ENCODE measurements around the gene HTR6. TPM values are rescaled to one million over a fixed set of nuclear protein-coding genes. Genes with fewer than 3 reads are reported as not detected.
A peak's percentile ranks its signal among the peaks of the same experiment; 100 is the strongest.
"Not testable (repeated sequence)": the region's sequence is repeated elsewhere in the genome, so short reads cannot be mapped to it uniquely, and the experiment has no call there.

The HTR6 gene
- total RNA-seq, 2 experiments from 2014 or later = 0.14 TPM; not detected in 1

DNA sequence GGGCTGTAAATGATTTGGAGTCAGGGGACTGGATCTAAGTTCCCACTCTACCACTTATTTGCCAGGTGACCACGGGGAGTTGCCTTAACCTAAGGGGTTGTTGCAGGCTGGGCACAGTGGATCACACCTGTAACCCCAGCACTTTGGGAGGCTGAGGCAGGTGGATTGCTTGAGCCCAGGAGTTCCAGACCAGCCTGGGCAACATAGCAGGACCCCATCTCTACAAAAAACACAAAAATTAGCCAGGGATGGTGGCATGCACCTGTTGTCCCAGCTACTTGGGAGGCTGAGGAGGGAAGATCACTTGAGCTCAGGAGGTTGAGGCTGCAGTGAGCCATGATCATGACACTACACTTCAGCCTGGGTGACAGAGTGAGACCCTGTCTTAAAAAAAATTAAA, 34.5 kb upstream of the HTR6 start:
- not testable (repeated sequence) for H3K27ac Mint-ChIP-seq; DNase-seq; H3K4me3 Mint-ChIP-seq; H3K9me3 Mint-ChIP-seq; H3K4me1 Mint-ChIP-seq; H3K36me3 Mint-ChIP-seq; H3K27me3 Mint-ChIP-seq; ATAC-seq (ENCODE audit: low read depth)
- POLR2A ChIA-PET = interaction anchor here (1.2 to 1.4 kb wide), 2 partner anchors 11 to 21 kb away, joined by 3 read pairs; no protein-coding TSS in a partner anchor

DNA sequence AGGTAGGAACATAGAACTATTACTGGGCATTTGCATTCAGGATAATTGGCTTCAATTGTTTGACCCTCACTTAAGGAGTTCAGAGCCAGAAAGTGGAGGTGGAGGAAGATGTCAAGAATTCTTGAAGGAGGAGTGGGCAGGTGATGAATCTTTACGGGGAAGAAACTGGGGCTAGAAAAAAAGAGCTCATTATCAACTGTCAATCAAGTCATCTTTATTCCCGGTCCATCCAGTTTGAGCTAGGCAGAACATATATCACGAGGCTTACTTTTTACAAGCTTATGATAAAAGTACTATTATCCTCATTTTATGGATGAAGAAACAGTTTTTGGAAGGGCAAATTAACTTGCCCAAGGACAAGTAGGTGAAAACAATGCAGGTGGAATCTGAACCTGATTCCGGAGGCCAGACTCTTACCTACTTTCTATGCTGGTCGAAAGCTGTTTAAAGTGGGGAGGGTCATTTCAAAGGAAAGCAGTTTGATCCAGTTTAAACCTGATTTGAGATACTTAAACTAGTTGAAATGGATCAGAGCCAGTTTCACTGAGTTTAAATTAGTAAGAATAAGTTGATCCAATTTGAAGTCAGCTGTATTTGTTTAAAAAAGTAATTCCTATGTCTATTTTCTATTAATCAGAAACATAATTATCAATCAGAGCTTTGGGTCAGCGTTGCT, 33.8 kb upstream of the HTR6 start:
- POLR2A ChIA-PET = interaction anchor here (1.2 to 1.4 kb wide), 2 partner anchors 10 to 20 kb away, joined by 3 read pairs; no protein-coding TSS in a partner anchor
- DNase-seq (no peak), ATAC-seq (ENCODE audit: low read depth) (no peak)
- Mint-ChIP-seq H3K27ac (no peak overlapping the region), H3K36me3 (peaks cover 9% of the 10 kb centered on the region), H3K4me3 (no peak overlapping the region), H3K4me1 (no peaks in the 10 kb centered on the region), H3K27me3 (no peaks in the 10 kb centered on the region), H3K9me3 (no peaks in the 10 kb centered on the region)

DNA sequence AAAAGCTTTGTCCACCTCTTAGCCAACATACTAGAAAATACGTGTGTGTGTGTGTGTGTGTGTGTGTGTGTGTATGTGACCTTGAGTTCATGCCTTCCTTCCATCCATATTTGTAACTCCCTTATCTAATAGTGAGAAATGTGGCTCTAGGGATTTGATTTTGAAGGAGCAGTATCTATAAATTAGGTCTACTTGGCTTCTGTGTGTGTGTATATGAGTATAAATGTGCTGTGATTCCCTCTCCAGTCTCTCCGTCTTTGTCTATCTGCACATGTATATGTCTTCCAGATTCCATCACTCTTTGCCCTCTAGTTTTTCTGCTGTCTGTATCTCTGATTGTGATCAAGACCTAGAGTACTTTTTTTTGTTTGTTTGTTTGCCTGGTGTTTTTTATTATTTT, 32.5 kb upstream of the HTR6 start:
- no peak overlapping the region for H3K4me3 Mint-ChIP-seq
- POLR2A ChIA-PET = no interaction called here
- no peak overlapping the region for H3K27ac Mint-ChIP-seq

DNA sequence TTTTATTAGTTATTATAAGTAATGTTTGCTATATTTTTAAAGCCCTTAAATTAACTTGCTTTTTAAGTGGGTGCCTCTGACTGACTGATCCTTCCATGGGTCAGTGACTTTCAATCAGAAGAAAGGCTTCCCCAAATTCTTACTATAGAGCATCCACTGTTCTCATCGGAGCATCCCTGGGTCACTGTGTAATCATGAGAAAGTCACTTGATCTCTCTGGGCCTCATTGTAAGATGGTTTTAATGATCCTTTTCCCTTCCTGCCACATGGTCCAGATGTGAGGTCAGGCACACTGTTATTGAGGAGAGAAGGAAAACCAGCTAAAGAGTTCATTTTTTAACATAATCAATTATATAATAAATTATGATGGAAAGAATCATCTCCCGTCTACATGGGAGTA, 31.6 kb upstream of the HTR6 start:
- no peak overlapping the region for H3K4me3 Mint-ChIP-seq
- no peaks in the 10 kb centered on the region for H3K27me3 Mint-ChIP-seq
- ATAC-seq (ENCODE audit: low read depth) (no peak), DNase-seq (no peak)
- H3K27ac Mint-ChIP-seq = no peak overlapping the region
- H3K36me3 Mint-ChIP-seq = peaks cover 4% of the 10 kb centered on the region
- POLR2A ChIA-PET = no interaction called here
- no peaks in the 10 kb centered on the region for H3K4me1 Mint-ChIP-seq
- H3K9me3 Mint-ChIP-seq = no peaks in the 10 kb centered on the region

More for the DNA sequence above, 32.5 kb upstream of the HTR6 start:
- Mint-ChIP-seq H3K36me3 (peaks cover 5% of the 10 kb centered on the region), H3K27me3 (no peaks in the 10 kb centered on the region), H3K4me1 (no peaks in the 10 kb centered on the region), H3K9me3 (no peaks in the 10 kb centered on the region)
- DNase-seq (no peak), ATAC-seq (ENCODE audit: low read depth) (no peak)

DNA sequence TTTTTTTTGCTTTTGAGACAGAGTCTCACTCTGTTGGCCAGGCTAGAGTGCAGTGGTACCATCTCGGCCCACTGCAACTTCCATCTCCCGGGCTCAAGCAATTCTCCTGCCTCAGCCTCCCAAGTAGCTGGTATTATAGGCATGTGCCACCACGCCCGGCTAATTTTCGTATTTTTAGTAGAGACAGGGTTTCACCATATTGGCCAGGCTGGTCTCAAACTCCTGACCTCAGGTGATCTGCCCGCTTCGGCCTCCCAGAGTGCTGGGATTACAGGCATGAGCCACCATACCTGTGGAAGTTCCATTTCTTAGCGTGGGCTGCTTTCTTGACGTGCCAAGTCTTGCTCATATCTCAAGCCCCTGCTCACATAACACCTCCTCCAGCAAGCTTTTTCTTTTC, 29.6 kb upstream of the HTR6 start:
- not testable (repeated sequence) for H3K27ac Mint-ChIP-seq; H3K36me3 Mint-ChIP-seq; H3K27me3 Mint-ChIP-seq; H3K4me3 Mint-ChIP-seq; H3K4me1 Mint-ChIP-seq; ATAC-seq (ENCODE audit: low read depth); H3K9me3 Mint-ChIP-seq; DNase-seq
- POLR2A ChIA-PET = interaction anchor here (0.6 to 0.7 kb wide), 2 partner anchors 26 to 1095 kb away, joined by 4 to 5 read pairs; no protein-coding TSS in a partner anchor

DNA sequence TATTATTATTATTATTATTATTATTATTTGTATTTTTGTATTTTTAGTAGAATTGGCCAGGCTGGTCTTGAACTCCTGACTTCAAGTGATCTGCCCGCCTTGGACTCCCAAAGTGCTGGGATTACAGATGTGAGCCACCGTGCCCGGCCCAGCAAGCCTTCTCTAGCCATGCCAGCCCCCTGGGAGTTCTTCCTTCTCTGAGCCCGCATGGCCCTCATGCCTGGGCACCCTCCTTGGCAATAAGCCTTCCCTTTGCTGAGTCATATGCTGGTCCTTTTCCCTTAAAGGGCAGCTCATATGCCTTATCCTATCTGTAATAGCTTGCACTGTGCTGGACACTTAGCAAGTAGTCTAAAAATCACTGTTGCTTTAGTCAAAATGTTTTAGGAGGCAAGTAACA, 29.0 kb upstream of the HTR6 start:
- ATAC-seq (ENCODE audit: low read depth) (no peak), DNase-seq (no peak)
- Mint-ChIP-seq H3K27me3 (no peaks in the 10 kb centered on the region), H3K27ac (no peak overlapping the region), H3K9me3 (no peaks in the 10 kb centered on the region), H3K4me1 (no peaks in the 10 kb centered on the region), H3K36me3 (no peaks in the 10 kb centered on the region), H3K4me3 (no peak overlapping the region)
- POLR2A ChIA-PET = no interaction called here

DNA sequence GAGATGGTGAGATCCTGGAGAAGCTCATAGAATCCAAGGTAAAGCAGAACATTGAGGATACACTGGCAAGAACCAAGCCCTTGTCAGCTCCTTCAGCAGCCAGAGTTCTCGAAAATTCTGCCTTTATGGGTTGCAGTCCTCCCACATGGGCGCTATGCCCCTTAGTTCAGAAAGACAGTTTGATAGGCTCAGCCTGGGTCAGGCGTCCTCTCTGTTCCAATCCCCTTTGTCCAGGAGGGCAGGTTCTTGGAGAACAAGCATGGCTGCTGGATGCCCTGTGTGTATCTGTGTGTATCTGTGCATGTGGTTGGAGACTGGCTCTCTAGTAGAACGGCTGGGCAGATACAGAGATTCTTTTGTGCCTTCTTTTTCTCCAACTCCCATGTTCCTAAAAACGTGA, 28.6 kb upstream of the HTR6 start:
- no peaks in the 10 kb centered on the region for H3K27me3 Mint-ChIP-seq
- H3K36me3 Mint-ChIP-seq = no peaks in the 10 kb centered on the region
- no peaks in the 10 kb centered on the region for H3K4me1 Mint-ChIP-seq
- no peak for DNase-seq
- no peak overlapping the region for H3K27ac Mint-ChIP-seq
- H3K4me3 Mint-ChIP-seq = no peak overlapping the region
- POLR2A ChIA-PET = no interaction called here
- no peaks in the 10 kb centered on the region for H3K9me3 Mint-ChIP-seq
- no peak for ATAC-seq (ENCODE audit: low read depth)

DNA sequence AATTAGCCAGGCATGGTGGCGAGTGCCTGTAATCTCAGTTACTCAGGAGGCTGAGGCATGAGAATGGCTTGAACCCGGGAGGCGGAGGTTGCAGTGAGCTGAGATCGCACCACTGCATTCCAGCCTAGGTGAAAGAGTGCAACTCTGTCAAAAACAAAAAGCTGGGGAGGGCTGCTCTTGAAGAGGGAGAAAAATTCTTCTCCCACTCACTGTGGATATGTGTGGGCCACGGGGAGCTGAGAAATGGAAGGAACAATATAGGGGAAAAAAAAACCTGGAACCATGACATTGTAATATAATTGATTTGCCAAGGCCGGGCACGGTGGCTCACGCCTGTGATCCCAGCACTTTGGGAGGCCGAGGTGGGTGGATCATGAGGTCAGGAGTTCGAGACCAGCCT, 27.9 kb upstream of the HTR6 start:
- POLR2A ChIA-PET; H3K9me3 Mint-ChIP-seq; H3K4me1 Mint-ChIP-seq; DNase-seq; H3K36me3 Mint-ChIP-seq; H3K27me3 Mint-ChIP-seq; H3K4me3 Mint-ChIP-seq; H3K27ac Mint-ChIP-seq; ATAC-seq (ENCODE audit: low read depth): not testable (repeated sequence)

DNA sequence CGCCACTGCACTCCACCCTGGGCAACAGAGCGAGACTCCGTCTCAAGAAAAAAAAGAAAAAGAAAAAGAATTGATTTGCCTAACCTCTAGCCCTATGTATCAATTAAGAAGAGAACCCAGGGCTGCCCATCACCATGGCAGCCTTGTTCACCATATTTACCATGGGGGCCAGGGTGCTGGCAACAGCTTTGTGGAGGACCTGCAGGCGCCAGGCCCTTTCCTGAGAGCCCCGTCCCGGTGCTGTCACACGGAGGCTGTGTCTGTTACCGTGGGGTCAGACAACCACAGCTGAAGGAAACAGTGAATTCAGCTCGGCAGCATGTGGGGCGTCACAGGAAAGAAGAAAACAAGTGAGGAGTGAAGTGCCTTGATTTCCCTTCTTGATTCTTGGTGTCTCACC, 27.1 kb upstream of the HTR6 start:
- H3K36me3 Mint-ChIP-seq = no peaks in the 10 kb centered on the region
- no peak overlapping the region for H3K4me3 Mint-ChIP-seq
- no peaks in the 10 kb centered on the region for H3K9me3 Mint-ChIP-seq
- no peak for ATAC-seq (ENCODE audit: low read depth)
- H3K4me1 Mint-ChIP-seq = no peaks in the 10 kb centered on the region
- H3K27ac Mint-ChIP-seq = no peak overlapping the region
- POLR2A ChIA-PET = no interaction called here
- H3K27me3 Mint-ChIP-seq = peaks cover 7% of the 10 kb centered on the region
- DNase-seq = no peak

DNA sequence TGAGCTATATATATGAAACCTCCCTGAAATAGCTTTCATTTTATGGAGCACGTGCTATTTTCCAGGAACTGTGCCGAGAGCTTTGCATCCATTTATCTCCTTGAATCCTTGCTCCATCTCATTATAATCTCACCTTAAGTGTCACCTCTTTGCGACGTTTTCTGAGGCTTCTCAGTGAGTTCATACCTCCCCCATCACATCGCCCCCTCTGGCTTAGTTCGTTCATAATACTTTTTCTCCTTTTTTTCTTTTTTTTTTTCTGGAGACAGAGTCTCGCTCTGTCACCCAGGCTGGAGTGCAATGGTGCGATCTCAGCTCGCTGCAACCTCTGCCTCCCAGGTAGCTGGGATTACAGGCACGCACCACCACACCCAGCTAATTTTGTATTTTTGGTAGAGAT, 25.4 kb upstream of the HTR6 start:
- peaks cover 15% of the 10 kb centered on the region for H3K27me3 Mint-ChIP-seq
- POLR2A ChIA-PET = interaction anchor here (1.3 kb wide), 1 partner anchor 226 kb away, joined by 3 read pairs; no protein-coding TSS in a partner anchor
- ATAC-seq (ENCODE audit: low read depth); DNase-seq; H3K9me3 Mint-ChIP-seq; H3K4me3 Mint-ChIP-seq; H3K36me3 Mint-ChIP-seq; H3K4me1 Mint-ChIP-seq; H3K27ac Mint-ChIP-seq: not testable (repeated sequence)

DNA sequence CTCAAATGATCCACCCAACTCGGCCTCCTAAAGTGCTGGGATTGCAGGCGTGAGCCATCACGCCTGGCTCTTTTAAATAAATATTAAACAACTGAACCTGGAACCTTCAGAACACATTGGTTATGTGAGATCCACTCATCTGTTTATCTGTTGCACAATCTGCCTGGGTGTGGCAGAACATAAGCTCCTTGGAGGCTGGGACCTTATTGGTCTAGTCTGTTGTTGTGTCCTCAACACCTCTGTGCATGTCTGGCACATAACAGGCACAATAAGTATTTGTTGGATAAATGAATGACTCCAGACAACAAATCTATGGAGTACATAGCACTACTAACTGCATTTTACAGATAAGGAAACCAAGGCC, 24.7 kb upstream of the HTR6 start:
- DNase-seq (no peak), ATAC-seq (ENCODE audit: low read depth) (no peak)
- Mint-ChIP-seq H3K4me1 (peaks cover 7% of the 10 kb centered on the region), H3K27me3 (peaks cover 15% of the 10 kb centered on the region), H3K36me3 (peaks cover 2% of the 10 kb centered on the region), H3K4me3 (no peak overlapping the region), H3K27ac (no peak overlapping the region), H3K9me3 (no peaks in the 10 kb centered on the region)
- POLR2A ChIA-PET = interaction anchor here (0.5 to 1.5 kb wide), 3 partner anchors 9 to 81 kb away, joined by 3 read pairs; no protein-coding TSS in a partner anchor

DNA sequence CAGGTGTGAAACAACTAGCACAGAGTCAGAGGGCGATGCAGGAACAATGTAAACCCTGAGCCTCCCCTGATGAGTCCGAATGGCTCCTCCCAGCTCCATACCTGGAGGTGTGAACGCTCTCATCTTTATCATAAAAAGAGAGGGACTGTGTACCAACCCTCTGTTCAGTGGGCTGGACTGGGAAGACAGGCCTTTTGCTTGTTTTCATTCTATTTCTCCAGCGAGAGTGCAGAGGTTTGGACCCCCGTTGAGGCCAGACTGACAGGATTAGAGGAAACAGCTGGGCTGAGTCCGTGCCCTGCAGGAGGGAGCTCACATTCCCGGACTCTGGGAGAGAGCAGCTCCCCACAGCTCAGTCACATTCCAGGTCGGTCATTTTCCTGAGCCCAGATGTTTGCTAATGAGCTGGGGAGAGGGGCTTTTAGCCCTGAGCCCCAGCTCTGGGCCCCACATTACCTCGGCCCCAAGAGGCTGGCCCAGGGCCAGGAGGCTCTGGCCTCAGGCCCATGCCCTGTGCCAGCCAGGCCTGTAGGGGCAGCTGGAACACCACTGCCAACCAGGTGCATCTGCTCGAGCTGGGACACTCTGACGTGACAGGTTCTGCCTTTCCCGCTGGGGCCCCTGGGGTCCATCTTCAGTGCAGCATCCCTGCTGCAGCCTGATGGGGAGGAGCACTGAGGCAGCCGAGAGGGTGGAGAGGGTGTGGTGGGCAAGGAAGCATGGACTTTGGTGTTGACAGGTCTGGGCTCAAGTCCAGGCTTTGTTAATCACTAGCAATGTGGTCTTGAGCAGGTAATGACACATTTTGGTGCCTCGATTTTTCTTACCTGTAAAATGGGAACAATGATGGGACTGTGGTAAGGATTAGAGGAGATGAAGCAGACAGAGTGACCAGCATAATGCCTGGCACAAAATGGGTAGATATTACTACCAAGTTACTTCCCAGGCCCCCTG, 24.0 kb upstream of the HTR6 start:
- Mint-ChIP-seq H3K27ac (no peak overlapping the region), H3K27me3 (peaks cover 15% of the 10 kb centered on the region), H3K9me3 (no peaks in the 10 kb centered on the region), H3K4me1 (peaks cover 7% of the 10 kb centered on the region), H3K36me3 (peaks cover 2% of the 10 kb centered on the region), H3K4me3 (no peak overlapping the region)
- POLR2A ChIA-PET = interaction anchor here (0.5 to 1.6 kb wide), 4 partner anchors 10 to 82 kb away, joined by 3 to 4 read pairs (median 3); a partner anchor contains a TSS
- ATAC-seq (ENCODE audit: low read depth) = no peak
- DNase-seq = no peak

DNA sequence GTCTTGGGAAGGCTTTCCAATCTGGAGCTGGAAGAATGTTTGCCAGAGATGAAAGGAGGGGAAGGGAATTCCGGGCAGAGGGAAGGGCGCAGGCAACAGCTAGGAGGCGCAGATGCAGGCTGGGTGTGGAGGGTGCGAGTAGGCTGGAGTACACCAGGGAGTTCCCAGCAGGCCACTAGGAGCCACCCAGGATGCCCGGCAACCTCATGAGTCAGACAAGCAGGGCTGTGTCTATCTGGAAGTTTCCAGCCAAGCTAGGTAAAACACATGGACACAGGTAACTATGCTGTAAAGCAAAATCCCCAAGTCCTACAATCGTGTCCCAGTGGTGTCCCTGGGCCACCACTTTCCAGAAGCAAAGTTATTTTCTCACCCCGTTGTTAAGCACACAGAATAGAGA, 21.6 kb upstream of the HTR6 start:
- peak overlapping the region; percentile 86 for H3K4me3 Mint-ChIP-seq
- DNase-seq = no peak
- H3K27ac Mint-ChIP-seq = no peak overlapping the region
- peaks cover 15% of the 10 kb centered on the region for H3K27me3 Mint-ChIP-seq
- POLR2A ChIA-PET = interaction anchor here (0.6 to 3.7 kb wide), 3 partner anchors 18 to 45 kb away, joined by 3 to 40 read pairs (median 3); a partner anchor contains a TSS
- ATAC-seq (ENCODE audit: low read depth) = no peak
- peaks cover 29% of the 10 kb centered on the region for H3K4me1 Mint-ChIP-seq
- peaks cover 2% of the 10 kb centered on the region for H3K36me3 Mint-ChIP-seq
- no peaks in the 10 kb centered on the region for H3K9me3 Mint-ChIP-seq

Measured in activated naive CD8-positive, alpha-beta T cell treated with anti-CD3 and anti-CD28 coated beads, Interleukin-2, amount 10 ng/mL, durations not matched to agents 7 days and 5 days (primary cell).